Neural progenitor cell (in vitro differentiated cells): ENCODE measurements around the gene PODNL1.

ENCODE experiments used
- EZH2 ChIP-seq: fragments of 200-600 bp; sonication (generic); IDR thresholded peaks from 2 replicates; pipeline ENCODE4 v1.6.1; 2017; ENCODE audit warnings: antibody characterized with exemption, mild to moderate bottlenecking, moderate library complexity
- EZH2phosphoT487 ChIP-seq: fragments of 200-600 bp; sonication (generic); IDR thresholded peaks from 2 replicates; pipeline ENCODE4 v1.6.1; 2017; ENCODE audit warnings: antibody characterized with exemption
- TF ChIP-seq, protein P1 (sequence below): fragments of 200-600 bp; sonication (generic); IDR thresholded peaks from 2 replicates; pipeline ENCODE4 v1.5.1; 2017; ENCODE audit warnings: antibody characterized with exemption, mild to moderate bottlenecking

DNA sequence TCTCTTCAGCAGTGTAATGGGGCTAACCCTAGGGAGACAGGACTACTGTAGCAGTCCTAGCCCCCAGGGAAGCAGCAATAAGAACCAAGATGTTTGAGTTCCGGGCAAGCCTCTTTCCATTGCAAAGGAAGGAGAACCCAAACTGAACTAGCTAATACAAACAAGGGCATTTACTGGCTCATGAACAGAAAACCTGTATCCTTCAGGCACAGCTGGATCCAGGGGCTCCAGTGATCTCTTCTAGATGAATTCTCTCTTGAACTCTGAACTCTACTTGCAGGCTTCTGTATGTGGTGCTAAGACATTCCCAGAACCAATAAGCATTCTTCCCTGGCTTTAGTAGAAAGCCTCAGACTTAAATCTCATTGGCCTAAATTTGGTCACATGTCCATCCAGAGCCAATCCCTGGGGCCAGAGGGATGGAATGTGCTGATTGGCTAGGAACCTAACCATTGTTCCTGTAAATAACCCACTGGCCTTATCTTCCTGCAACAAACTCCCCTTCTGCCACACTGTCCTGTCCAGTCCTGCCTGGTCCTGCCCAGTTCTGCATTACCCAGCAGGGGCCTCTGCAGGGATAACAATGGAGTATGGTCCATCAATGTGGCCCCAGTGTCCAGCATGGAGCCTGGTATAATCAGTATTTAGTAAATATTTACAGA lies 3.9 kb upstream of the PODNL1 start:
- TF ChIP-seq, protein P1, sequence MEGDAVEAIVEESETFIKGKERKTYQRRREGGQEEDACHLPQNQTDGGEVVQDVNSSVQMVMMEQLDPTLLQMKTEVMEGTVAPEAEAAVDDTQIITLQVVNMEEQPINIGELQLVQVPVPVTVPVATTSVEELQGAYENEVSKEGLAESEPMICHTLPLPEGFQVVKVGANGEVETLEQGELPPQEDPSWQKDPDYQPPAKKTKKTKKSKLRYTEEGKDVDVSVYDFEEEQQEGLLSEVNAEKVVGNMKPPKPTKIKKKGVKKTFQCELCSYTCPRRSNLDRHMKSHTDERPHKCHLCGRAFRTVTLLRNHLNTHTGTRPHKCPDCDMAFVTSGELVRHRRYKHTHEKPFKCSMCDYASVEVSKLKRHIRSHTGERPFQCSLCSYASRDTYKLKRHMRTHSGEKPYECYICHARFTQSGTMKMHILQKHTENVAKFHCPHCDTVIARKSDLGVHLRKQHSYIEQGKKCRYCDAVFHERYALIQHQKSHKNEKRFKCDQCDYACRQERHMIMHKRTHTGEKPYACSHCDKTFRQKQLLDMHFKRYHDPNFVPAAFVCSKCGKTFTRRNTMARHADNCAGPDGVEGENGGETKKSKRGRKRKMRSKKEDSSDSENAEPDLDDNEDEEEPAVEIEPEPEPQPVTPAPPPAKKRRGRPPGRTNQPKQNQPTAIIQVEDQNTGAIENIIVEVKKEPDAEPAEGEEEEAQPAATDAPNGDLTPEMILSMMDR, result no peak
- no peak for TF ChIP-seq EZH2
- TF ChIP-seq EZH2phosphoT487, result no peak
